ENCODE results near the gene TMEM53.

DNA sequence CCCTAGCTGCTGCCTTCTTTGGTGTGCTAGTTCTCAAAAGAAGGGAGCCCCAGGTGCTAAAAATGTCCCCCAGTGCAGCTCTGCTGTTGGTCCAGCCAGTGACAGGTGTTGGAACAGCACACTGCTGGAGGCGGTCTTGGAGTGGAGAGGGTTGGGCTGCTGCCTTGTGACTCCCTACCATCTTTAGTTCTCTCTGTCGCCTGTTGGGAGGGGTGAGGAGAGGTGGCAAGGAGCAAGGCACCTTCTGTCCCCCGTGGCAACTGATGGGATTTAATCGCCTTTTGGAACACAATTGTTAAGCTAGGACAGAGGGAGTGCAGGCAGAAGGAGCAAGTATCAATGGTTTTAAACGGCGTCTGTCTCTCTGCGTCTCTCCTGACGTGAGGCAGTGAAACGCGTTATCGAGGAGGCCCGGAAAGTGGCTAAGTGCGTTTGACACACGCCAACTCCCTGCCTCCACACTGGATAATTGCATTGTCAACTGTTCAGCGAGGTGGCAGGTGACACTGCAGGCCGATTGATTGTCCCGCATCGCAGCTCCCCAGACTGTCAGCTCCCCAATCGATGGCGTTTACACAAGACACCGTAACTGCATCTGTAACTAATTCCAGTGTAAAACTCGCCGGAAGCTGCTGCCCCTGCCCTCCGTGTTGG, 34.0 kb downstream of the TMEM53 start:
- TF ChIP-seq, protein P1, sequence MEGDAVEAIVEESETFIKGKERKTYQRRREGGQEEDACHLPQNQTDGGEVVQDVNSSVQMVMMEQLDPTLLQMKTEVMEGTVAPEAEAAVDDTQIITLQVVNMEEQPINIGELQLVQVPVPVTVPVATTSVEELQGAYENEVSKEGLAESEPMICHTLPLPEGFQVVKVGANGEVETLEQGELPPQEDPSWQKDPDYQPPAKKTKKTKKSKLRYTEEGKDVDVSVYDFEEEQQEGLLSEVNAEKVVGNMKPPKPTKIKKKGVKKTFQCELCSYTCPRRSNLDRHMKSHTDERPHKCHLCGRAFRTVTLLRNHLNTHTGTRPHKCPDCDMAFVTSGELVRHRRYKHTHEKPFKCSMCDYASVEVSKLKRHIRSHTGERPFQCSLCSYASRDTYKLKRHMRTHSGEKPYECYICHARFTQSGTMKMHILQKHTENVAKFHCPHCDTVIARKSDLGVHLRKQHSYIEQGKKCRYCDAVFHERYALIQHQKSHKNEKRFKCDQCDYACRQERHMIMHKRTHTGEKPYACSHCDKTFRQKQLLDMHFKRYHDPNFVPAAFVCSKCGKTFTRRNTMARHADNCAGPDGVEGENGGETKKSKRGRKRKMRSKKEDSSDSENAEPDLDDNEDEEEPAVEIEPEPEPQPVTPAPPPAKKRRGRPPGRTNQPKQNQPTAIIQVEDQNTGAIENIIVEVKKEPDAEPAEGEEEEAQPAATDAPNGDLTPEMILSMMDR (IDR thresholded peaks at IDR 0.05): no peak
- TF ChIP-seq PBX3 (IDR thresholded peaks at IDR 0.05): no peak
